Measurements from ENCODE around the gene S100A11. TPM values are rescaled to one million over a fixed set of nuclear protein-coding genes. Genes with fewer than 3 reads are reported as not detected.

S100A11 gene
- polyA plus RNA-seq, 1 experiment = 693 TPM

DNA sequence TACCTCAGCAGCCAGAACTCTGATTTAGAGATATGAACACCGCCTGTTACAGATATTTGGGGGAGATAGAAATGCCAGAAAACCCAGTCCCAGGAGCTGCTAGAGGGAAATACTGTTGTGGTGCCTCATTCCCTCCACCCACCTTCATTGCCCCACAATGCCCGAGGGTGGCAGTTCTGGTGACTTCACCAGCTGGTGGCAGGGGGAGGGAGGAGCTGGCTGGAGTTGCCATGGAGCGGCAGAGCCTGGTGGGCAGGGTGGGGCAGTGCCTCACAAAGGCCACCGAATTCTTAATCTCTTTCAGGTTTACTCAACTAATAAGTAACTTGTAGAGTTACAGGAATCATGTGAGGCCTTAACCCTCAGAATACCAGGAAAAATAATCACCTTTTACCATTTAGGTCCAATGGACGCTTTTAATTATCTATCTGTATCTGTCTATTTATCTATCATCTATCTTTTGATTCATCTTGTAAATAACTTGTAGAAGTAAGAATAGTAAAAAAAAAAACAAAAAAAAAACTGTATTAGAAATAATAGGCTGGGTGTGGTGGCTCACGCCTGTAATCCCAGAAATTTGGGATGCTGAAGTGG, 11.7 kb upstream of the S100A11 start:
- Histone ChIP-seq H3K27ac (ENCODE audit: low read depth, low read length) (peak overlapping the region; percentile 99), H3K9me3 (ENCODE audit: control insufficient read depth, insufficient read depth, low read length) (no peaks in the 10 kb centered on the region), H3K4me3 (ENCODE audit: low read depth, low read length) (peak overlapping the region; percentile 2; the same call in 1 of the 2 replicates), H3K27me3 (ENCODE audit: control insufficient read depth, insufficient read depth, low read length) (peaks cover 9% of the 10 kb centered on the region)
- ChIA-PET CTCF (interaction anchor here (0.7 to 6.6 kb wide), 7 partner anchors 10 to 410 kb away, joined by 3 to 98 read pairs (median 6); partner anchors contain the start of gene S100A11), POLR2A (interaction anchor here (2.2 kb wide), 1 partner anchor 12 kb away, joined by 21 read pairs; the partner anchor contains the start of gene S100A11)
- TF ChIP-seq, protein P1, sequence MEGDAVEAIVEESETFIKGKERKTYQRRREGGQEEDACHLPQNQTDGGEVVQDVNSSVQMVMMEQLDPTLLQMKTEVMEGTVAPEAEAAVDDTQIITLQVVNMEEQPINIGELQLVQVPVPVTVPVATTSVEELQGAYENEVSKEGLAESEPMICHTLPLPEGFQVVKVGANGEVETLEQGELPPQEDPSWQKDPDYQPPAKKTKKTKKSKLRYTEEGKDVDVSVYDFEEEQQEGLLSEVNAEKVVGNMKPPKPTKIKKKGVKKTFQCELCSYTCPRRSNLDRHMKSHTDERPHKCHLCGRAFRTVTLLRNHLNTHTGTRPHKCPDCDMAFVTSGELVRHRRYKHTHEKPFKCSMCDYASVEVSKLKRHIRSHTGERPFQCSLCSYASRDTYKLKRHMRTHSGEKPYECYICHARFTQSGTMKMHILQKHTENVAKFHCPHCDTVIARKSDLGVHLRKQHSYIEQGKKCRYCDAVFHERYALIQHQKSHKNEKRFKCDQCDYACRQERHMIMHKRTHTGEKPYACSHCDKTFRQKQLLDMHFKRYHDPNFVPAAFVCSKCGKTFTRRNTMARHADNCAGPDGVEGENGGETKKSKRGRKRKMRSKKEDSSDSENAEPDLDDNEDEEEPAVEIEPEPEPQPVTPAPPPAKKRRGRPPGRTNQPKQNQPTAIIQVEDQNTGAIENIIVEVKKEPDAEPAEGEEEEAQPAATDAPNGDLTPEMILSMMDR (IDR thresholded peaks at IDR 0.05; ENCODE audit: low read depth, low read length) = no peak
- DNase-seq (ENCODE audit: low read depth, low spot score) = no peak

DNA sequence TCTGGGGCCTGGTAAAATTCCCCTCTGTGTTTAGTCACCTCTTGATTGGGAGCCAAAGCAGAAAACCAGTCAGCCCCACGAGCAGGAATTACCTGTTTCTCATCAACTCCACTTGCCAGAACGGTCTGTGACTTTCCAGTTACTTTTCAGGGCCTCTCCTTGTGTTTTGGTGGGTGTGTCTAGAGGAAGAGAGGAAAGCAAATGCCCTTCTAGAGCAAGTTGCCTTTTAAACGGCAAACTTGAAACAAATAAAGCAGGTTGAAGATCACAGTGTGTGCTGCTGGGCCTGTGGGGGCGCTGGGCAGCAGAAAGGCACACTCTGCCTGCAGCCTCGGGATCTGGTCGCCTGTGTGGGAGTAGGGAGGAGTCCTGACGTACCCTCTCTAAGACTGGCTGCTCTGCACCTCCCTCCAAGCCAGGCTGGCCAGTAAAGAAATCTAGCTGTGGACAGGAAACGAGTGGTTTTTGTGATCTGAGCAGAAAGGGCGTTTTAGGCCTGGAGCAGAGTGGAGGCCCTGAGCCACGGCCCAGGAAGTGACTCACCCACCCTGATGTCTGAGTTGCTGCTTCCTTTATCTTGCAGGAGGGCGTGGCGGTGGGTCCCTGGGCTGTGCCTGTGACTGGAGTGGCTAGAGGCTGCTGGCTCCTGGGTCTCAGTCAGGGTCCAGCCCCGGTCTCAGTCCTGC, 11.1 kb upstream of the S100A11 start:
- peaks cover 3% of the 10 kb centered on the region for H3K27me3 ChIP-seq (ENCODE audit: control insufficient read depth, insufficient read depth, low read length)
- H3K4me3 ChIP-seq (ENCODE audit: low read depth, low read length) = peak overlapping the region; percentile 50
- ChIA-PET POLR2A (interaction anchor here (2.2 kb wide), 1 partner anchor 11 kb away, joined by 21 read pairs; the partner anchor contains the start of gene S100A11), CTCF (interaction anchor here (1.2 to 6.6 kb wide), 5 partner anchors 9 to 137 kb away, joined by 3 to 98 read pairs (median 7); partner anchors contain the start of gene S100A11)
- TF ChIP-seq, protein P1 (IDR thresholded peaks at IDR 0.05; ENCODE audit: low read depth, low read length) = peak; percentile 75
- peak; percentile 97 for DNase-seq (ENCODE audit: low read depth, low spot score)
- H3K9me3 ChIP-seq (ENCODE audit: control insufficient read depth, insufficient read depth, low read length) = no peaks in the 10 kb centered on the region
- peak overlapping the region; percentile 99 for H3K27ac ChIP-seq (ENCODE audit: low read depth, low read length)

DNA sequence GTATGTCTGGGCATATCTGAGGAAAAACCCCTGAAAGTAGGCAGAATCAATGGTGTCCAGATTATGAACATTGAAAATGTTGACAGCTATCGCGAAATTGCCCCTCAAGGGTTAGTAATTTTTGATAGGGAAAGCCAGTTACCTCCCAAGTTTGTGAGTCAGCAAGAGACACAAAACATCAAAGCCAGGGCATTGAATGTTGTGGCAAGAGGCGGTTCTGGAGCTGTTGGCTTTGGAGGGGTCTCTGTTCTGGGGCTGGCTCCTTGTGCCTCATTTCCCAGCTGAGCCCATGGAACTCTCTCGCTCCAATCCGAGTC, 10.6 kb upstream of the S100A11 start:
- Histone ChIP-seq H3K27ac (ENCODE audit: low read depth, low read length) (peak overlapping the region; percentile 99), H3K9me3 (ENCODE audit: control insufficient read depth, insufficient read depth, low read length) (no peaks in the 10 kb centered on the region), H3K27me3 (ENCODE audit: control insufficient read depth, insufficient read depth, low read length) (peaks cover under 1% of the 10 kb centered on the region), H3K4me3 (ENCODE audit: low read depth, low read length) (peak overlapping the region; percentile 50)
- ChIA-PET POLR2A (interaction anchor here (2.2 kb wide), 1 partner anchor 11 kb away, joined by 21 read pairs; the partner anchor contains the start of gene S100A11), CTCF (interaction anchor here (0.7 to 3.8 kb wide), 4 partner anchors 9 to 115 kb away, joined by 3 to 15 read pairs (median 4); no protein-coding TSS in a partner anchor)
- TF ChIP-seq, protein P1 (IDR thresholded peaks at IDR 0.05; ENCODE audit: low read depth, low read length) = no peak
- DNase-seq (ENCODE audit: low read depth, low spot score) = no peak

DNA sequence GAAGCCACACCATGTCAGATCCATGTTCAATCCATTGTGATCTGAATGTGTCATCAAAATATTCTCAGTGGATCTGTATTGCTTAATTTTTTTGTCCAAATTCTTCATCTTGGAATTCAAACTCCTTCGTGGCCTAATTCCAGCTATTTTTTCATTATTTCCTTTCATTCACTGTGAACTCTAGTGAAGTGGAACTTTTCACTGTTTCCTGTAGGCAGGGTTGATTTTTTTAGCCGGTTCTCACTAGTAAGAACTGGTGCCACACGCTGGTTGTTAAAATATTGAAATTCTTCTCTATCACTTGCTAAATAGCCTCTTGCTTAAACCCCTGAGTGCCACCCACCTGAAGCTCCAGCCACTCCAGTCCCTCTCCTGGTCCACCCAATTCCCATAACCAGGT, 7.6 kb upstream of the S100A11 start:
- DNase-seq (ENCODE audit: low read depth, low spot score) = no peak
- Histone ChIP-seq H3K9me3 (ENCODE audit: control insufficient read depth, insufficient read depth, low read length) (no peaks in the 10 kb centered on the region), H3K27me3 (ENCODE audit: control insufficient read depth, insufficient read depth, low read length) (peaks cover 18% of the 10 kb centered on the region), H3K4me3 (ENCODE audit: low read depth, low read length) (no peak overlapping the region), H3K27ac (ENCODE audit: low read depth, low read length) (no peak overlapping the region)
- TF ChIP-seq, protein P1 (IDR thresholded peaks at IDR 0.05; ENCODE audit: low read depth, low read length) = no peak
- ChIA-PET POLR2A (no interaction called here), CTCF (no interaction called here)

DNA sequence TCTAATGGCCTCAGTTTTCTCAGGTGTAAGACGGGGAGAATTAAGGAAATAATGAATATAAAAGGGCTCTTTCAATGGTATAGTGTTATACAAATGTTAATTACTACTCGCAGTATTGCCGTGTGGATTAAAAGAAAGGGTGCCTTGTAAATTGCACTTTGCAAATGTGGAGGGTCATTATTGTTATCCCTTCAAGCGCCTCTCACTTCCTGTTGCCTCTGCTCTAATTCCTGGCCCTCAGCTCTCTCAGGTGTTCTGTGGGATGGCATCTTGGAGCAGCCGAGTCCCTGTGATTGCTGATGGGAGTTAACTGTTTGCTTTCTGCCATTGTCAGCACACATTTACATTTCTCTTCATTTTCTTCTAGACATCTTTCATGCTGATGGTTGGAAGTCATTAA, 7.1 kb upstream of the S100A11 start:
- TF ChIP-seq, protein P1 (IDR thresholded peaks at IDR 0.05; ENCODE audit: low read depth, low read length) = no peak
- Histone ChIP-seq H3K27ac (ENCODE audit: low read depth, low read length) (no peak overlapping the region), H3K4me3 (ENCODE audit: low read depth, low read length) (no peak overlapping the region), H3K9me3 (ENCODE audit: control insufficient read depth, insufficient read depth, low read length) (no peaks in the 10 kb centered on the region), H3K27me3 (ENCODE audit: control insufficient read depth, insufficient read depth, low read length) (peaks cover 18% of the 10 kb centered on the region)
- ChIA-PET POLR2A (no interaction called here), CTCF (no interaction called here)
- no peak for DNase-seq (ENCODE audit: low read depth, low spot score)
